Activated T-helper 17 cell treated with anti-CD3 and anti-CD28 coated beads, Interleukin-2, amount 50 U/mL, for 72 hours (primary cell): ENCODE measurements around the gene SLAMF1. TPM values are rescaled to one million over a fixed set of nuclear protein-coding genes. Genes with fewer than 3 reads are reported as not detected.
A peak's percentile ranks its signal among the peaks of the same experiment; 100 is the strongest.
"Not testable (repeated sequence)": the region's sequence is repeated elsewhere in the genome, so short reads cannot be mapped to it uniquely, and the experiment has no call there.

ENCODE experiments used
- ATAC-seq: fragments of 150-1000 bp; cut with Tn5 transposase; replicated peaks from 2 replicates; pipeline ENCODE4 v1.10.0; 2021; ENCODE audit warnings: mild to moderate bottlenecking, moderate library complexity
- H3K27ac Mint-ChIP-seq: one replicate; pipeline ENCODE4 v1.8.0; 2022; ENCODE audit warnings: mixed read lengths
- H3K27me3 Mint-ChIP-seq: one replicate; pipeline ENCODE4 v1.8.0; 2022; ENCODE audit warnings: mixed read lengths
- H3K36me3 Mint-ChIP-seq: one replicate; pipeline ENCODE4 v1.8.0; 2022; ENCODE audit warnings: low read depth, mild to moderate bottlenecking, mixed read lengths
- H3K4me1 Mint-ChIP-seq: one replicate; pipeline ENCODE4 v1.8.0; 2022; ENCODE audit warnings: mixed read lengths
- H3K4me3 Mint-ChIP-seq: one replicate; pipeline ENCODE4 v1.8.0; 2022; ENCODE audit warnings: mild to moderate bottlenecking, mixed read lengths
- H3K9me3 Mint-ChIP-seq: one replicate; pipeline ENCODE4 v1.8.0; 2022; ENCODE audit warnings: mixed read lengths
- total RNA-seq, 2 donors: library from RNA; stranded (reverse); gene quantifications; one replicate each; pipeline ENCODE4 v1.2.3, GENCODE V29; 2022

SLAMF1 gene
- total RNA-seq, 2 donors from 2014 or later: 121 to 186 TPM

- peak overlapping the region; percentile 78 for H3K27ac Mint-ChIP-seq
- peak overlapping the region; percentile 73 for H3K4me3 Mint-ChIP-seq
- H3K27me3 Mint-ChIP-seq: no peaks in the 10 kb centered on the region
- ATAC-seq: no peak
- H3K9me3 Mint-ChIP-seq: peaks cover 10% of the 10 kb centered on the region
- H3K36me3 Mint-ChIP-seq: peaks cover 26% of the 10 kb centered on the region
- peaks cover 75% of the 10 kb centered on the region for H3K4me1 Mint-ChIP-seq
These were observed 77.0 kb downstream of the SLAMF1 start for GRCh38 chr1:160569806-160570205.

GRCh38 chr1:160567858-160568682 is 78.8 kb downstream of the SLAMF1 start:
- Mint-ChIP-seq H3K4me3 (peak overlapping the region; percentile 73), H3K4me1 (peaks cover 70% of the 10 kb centered on the region), H3K27me3 (no peaks in the 10 kb centered on the region), H3K9me3 (peaks cover 8% of the 10 kb centered on the region), H3K27ac (peak overlapping the region; percentile 78), H3K36me3 (peaks cover 39% of the 10 kb centered on the region)
- peak; percentile 93 for ATAC-seq

- H3K4me3 Mint-ChIP-seq: peak overlapping the region; percentile 73
- peak; percentile 17 for ATAC-seq
- peak overlapping the region; percentile 78 for H3K27ac Mint-ChIP-seq
- no peaks in the 10 kb centered on the region for H3K27me3 Mint-ChIP-seq
- peaks cover 46% of the 10 kb centered on the region for H3K36me3 Mint-ChIP-seq
- H3K4me1 Mint-ChIP-seq: peaks cover 64% of the 10 kb centered on the region
- H3K9me3 Mint-ChIP-seq: peaks cover 8% of the 10 kb centered on the region
These were observed 79.5 kb downstream of the SLAMF1 start for GRCh38 chr1:160567341-160567740.

GRCh38 chr1:160565564-160565963 is 81.3 kb downstream of the SLAMF1 start:
- H3K4me3 Mint-ChIP-seq: peak overlapping the region; percentile 73
- H3K27ac Mint-ChIP-seq: peak overlapping the region; percentile 78
- no peaks in the 10 kb centered on the region for H3K27me3 Mint-ChIP-seq
- H3K36me3 Mint-ChIP-seq: peaks cover 53% of the 10 kb centered on the region
- ATAC-seq: no peak
- peaks cover 3% of the 10 kb centered on the region for H3K9me3 Mint-ChIP-seq
- peaks cover 67% of the 10 kb centered on the region for H3K4me1 Mint-ChIP-seq

GRCh38 chr1:160563230-160563629 is 83.6 kb downstream of the SLAMF1 start:
- H3K27me3 Mint-ChIP-seq, ATAC-seq, H3K9me3 Mint-ChIP-seq: not testable (repeated sequence)
- peak overlapping the region; percentile 93 for H3K4me3 Mint-ChIP-seq
- peaks cover 80% of the 10 kb centered on the region for H3K4me1 Mint-ChIP-seq
- H3K27ac Mint-ChIP-seq: peak overlapping the region; percentile 32
- peaks cover 70% of the 10 kb centered on the region for H3K36me3 Mint-ChIP-seq

GRCh38 chr1:160562745-160563144 is 84.1 kb downstream of the SLAMF1 start:
- H3K27ac Mint-ChIP-seq, H3K27me3 Mint-ChIP-seq, ATAC-seq, H3K9me3 Mint-ChIP-seq: not testable (repeated sequence)
- Mint-ChIP-seq H3K4me3 (peak overlapping the region; percentile 93), H3K4me1 (peaks cover 77% of the 10 kb centered on the region), H3K36me3 (peaks cover 73% of the 10 kb centered on the region)

GRCh38 chr1:160560806-160561205 is 86.0 kb downstream of the SLAMF1 start:
- H3K27ac Mint-ChIP-seq: peak overlapping the region; percentile 92
- peaks cover 67% of the 10 kb centered on the region for H3K4me1 Mint-ChIP-seq
- peak overlapping the region; percentile 93 for H3K4me3 Mint-ChIP-seq
- H3K27me3 Mint-ChIP-seq: no peaks in the 10 kb centered on the region
- peaks cover 75% of the 10 kb centered on the region for H3K36me3 Mint-ChIP-seq
- H3K9me3 Mint-ChIP-seq: peaks cover 3% of the 10 kb centered on the region
- ATAC-seq: no peak

GRCh38 chr1:160560045-160560705 is 86.7 kb downstream of the SLAMF1 start:
- Mint-ChIP-seq H3K36me3 (peaks cover 73% of the 10 kb centered on the region), H3K4me3 (peak overlapping the region; percentile 93), H3K9me3 (peaks cover 3% of the 10 kb centered on the region), H3K27ac (peak overlapping the region; percentile 92), H3K4me1 (peaks cover 61% of the 10 kb centered on the region), H3K27me3 (no peaks in the 10 kb centered on the region)
- peak; percentile 15 for ATAC-seq

GRCh38 chr1:160559437-160559836 is 87.4 kb downstream of the SLAMF1 start:
- Mint-ChIP-seq H3K27ac (peak overlapping the region; percentile 92), H3K36me3 (peaks cover 66% of the 10 kb centered on the region), H3K4me3 (peak overlapping the region; percentile 93), H3K4me1 (peaks cover 53% of the 10 kb centered on the region)
- H3K9me3 Mint-ChIP-seq, H3K27me3 Mint-ChIP-seq, ATAC-seq: not testable (repeated sequence)

- Mint-ChIP-seq H3K9me3 (peaks cover 3% of the 10 kb centered on the region), H3K36me3 (peaks cover 70% of the 10 kb centered on the region), H3K27ac (peak overlapping the region; percentile 92), H3K4me3 (peak overlapping the region; percentile 93), H3K4me1 (peaks cover 53% of the 10 kb centered on the region), H3K27me3 (no peaks in the 10 kb centered on the region)
- ATAC-seq: peak; percentile 37
These were observed 88.0 kb downstream of the SLAMF1 start for GRCh38 chr1:160558660-160559380.

Other genes with a start within 250 kb of the SLAMF1 start
- not detected for gene VANGL2, start 246.5 kb downstream of the SLAMF1 start, total RNA-seq
- 10 to 100 TPM; 17.4 to 28.6 TPM for gene SLAMF6, start 123.8 kb downstream of the SLAMF1 start, total RNA-seq
- gene CD84, start 67.5 kb downstream of the SLAMF1 start, total RNA-seq: 10 to 100 TPM; 15.7 to 37.3 TPM
- gene CD48, start 64.8 kb upstream of the SLAMF1 start, total RNA-seq: 100 to 1,000 TPM; 151 to 179 TPM
- 10 to 100 TPM in 1 of 2 donors, 1 to 10 TPM in 1; 4.5 to 15.0 TPM for gene SLAMF7, start 92.2 kb upstream of the SLAMF1 start, total RNA-seq
- gene LY9, start 149.1 kb upstream of the SLAMF1 start, total RNA-seq: 1 to 10 TPM; 1.9 to 3.2 TPM
- gene CD244, start 215.8 kb upstream of the SLAMF1 start, total RNA-seq: under 1 TPM in 1 of 2 donors, not detected in 1; 0.48 TPM
- gene ITLN1, start 238.1 kb upstream of the SLAMF1 start, total RNA-seq: not detected